GM15510 (cell line): ENCODE results near the gene LRRC52.

Experiments used
- POLR2A ChIP-seq: IDR thresholded peaks from 3 replicates; pipeline ENCODE4 v1.6.1; 2011; ENCODE audit warnings: borderline replicate concordance; ENCODE audit not compliant: insufficient read length; ENCODE audit errors: extremely low read depth

Gene LRRC52

DNA sequence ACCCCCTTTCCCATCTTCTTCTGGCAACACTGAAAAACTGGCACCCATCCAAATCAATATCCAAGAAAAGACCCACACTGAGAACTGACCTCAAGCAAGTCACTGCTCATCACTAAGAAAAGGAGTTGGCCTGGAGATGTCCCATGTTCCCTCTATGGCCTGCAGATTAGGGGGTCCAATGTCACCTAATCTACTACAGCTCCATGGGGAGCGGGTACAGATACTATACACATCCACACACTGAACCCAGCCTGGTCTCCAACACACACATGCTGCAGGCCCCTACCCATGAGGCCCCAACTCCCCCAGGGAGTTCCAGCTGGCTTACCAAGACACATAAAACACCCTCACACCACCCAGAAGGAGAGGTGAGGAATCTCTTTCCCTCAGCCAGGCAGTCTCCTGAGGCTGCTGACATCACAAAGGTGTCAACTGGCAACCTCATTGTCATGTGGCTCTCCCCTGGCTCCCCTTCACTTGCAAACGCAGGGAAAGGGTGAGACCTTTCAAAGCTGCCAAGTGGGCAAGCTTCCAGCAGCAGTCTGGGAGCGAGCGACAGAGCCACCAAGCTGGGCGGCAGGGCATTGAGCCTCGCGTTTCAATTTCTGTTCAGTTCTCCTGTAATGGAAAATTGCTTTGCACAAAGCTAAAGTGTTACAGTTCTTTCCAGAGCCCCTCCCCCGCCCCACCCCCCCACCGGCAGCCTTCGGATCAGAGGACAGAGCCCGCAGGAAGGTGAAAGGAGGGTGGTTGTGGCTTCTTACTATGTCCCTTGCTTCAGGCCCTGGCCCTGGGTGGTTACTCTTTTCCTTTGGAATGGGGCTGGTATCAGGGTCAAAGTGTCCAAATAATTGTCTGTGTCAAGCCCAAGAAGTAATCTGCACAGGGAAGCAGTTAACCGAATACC is at the start of gene LRRC52:
LRRC52 (plus strand) TSS at position 469 of the 907 bp plus-strand sequence; CDS start at position 766, 297 bp downstream.
- no peak for TF ChIP-seq POLR2A

DNA sequence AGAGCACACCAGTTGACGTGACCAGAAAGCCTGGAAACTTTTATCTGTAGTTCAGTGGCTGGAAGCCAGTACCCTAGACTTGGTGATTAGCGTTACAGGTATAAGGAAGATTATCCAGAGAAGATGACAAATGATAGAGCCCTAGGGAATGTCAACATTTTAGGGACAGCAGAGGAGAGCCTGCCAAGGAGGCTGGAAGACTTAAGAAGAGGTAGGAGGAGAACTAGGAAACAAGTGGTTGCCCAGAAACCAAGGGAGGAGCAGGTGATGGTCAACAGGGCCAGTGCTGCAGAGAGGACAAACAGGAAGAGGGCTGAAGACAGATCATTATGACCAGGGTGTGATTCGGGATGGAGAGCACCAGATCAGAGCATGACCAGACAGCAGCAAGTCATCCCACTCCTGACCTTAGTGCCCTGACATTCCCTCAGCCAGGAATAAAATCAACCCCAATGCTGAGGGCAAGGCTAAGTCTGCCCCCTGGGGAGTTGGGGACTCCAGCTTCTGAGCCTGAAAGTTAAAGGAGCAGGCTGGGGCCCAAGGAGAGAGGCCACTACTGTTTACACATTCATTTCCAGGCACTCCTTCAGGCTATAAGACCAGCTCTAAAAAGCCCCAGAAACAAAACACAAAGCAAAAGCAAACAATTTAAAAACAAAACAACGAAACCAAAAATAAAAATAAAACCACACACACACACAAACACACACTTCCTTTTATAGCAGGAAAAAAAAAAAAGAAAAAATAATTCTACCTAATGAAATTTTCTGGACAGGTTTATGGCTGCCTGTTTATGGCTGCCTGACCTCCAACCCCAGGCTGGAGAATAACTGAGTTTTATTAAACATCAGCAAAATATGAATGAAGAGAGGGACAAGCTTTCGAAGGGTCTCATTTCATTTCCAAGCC is 48.6 kb upstream of the LRRC52 start:
- no peak for TF ChIP-seq POLR2A

DNA sequence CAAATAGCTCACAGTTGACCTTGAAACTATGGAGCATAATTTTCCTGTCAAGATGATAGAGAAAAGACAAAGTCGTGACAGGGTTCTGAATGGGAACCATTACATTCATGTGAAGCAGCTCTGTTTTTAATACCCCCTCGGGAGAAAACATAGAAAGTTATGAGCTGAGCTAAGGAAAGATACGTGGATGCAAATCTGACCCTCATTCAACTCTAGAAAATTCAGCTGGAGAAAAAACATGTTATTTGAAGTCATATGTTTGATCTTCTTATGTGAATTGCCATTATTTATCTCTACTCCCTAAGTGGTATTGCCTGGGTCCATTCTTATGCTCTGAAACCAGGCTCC is 48.0 kb upstream of the LRRC52 start:
- no peak for TF ChIP-seq POLR2A

- no peak for TF ChIP-seq POLR2A
These were observed 47.3 kb upstream of the LRRC52 start for GRCh38 chr1:165496501-165496900.

DNA sequence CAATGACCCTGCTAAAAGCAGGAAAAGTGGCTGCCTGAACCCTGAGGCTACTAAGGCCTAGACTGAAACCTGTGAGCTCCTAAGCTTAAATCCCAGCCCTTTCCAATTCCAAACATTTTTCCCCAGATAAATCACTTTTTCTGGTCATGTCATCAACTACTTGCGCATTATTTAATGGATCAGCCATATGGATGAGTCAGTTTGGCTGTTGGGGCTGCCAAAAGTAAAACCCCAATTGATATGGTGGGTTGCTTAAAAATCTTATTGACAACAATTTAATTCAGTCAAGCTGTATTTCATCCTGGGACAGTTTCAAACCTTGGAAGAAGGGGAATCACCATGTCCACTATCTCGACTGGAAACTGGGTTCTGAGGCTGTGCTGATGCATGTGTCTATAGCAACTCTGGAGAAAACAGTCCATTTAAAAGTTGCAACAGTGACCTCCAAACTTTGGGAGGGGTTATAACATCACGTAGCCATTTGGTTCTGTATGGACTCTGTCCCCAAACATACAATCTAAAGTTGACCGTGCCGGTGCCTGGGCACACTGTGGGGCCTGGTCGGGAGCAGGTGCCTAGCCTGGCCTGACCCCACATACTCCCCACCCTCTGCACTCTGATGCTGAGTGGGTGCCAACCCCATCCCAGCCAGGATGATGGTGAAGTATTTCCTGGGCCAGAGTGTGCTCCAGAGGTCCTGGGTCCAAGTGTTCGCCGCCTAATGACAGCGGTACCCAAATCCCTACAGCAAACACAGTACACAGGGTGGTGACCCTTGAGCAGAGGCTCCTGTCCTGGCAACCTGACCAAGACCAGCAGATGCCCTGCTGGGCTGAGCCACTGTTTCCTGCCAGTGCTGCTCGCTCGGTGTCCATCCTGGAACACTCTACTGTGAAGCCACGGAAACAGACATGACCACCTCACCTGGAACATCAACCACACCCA is 46.5 kb upstream of the LRRC52 start:
- TF ChIP-seq POLR2A: no peak

DNA sequence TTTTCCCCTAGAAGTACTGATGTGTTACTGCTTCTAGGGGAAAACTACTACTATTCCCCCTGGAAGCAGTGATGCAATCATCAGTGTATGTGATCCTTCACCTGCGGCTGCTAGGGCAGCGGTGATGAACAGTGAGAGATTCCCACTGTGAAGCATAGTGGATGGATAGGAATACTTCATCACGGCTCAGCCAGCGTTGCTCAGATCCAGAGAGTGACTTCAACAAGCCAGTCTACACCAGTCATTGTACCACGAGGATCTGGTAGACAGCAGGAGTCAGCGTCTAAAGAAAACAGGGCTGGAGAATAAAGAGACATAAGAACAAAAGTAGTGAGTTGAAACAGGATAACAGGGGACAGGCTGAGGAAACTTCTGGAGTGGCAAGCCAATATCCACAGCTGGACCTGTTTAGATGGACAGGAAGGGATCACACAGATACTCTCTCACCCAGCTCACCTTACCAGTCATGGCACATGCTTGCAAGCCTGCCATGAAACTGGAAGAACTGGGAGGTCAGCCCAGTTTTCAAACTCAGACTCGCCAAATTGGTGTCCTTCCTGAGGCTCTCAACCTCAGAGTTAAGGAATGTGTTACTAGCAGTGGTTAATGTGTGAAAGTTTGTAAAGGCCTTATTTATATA is 42.4 kb upstream of the LRRC52 start:
- TF ChIP-seq POLR2A: no peak

- TF ChIP-seq POLR2A: no peak
These were observed 41.8 kb upstream of the LRRC52 start for GRCh38 chr1:165501970-165502348.

- TF ChIP-seq POLR2A: no peak
These were observed 36.2 kb upstream of the LRRC52 start for GRCh38 chr1:165507570-165507969.

DNA sequence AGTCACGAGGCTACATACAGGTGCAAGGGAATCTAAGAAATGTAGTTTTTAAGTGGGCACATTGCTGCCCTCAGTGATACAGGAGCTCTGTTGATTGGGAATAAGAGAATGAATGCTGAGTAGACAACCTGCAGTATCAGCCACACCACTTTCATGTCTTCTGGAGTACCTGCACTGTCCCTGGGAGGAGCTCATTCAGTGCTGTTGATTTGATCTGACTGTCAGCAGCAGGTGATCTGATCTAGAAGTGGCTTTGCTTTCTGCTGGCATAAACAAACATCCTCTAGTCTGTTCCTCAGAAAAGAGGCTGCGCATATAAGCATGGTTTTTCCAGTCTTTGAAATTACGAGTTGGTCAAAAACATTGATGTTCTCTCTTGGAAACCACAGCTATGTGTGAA is 35.5 kb upstream of the LRRC52 start:
- TF ChIP-seq POLR2A: no peak

DNA sequence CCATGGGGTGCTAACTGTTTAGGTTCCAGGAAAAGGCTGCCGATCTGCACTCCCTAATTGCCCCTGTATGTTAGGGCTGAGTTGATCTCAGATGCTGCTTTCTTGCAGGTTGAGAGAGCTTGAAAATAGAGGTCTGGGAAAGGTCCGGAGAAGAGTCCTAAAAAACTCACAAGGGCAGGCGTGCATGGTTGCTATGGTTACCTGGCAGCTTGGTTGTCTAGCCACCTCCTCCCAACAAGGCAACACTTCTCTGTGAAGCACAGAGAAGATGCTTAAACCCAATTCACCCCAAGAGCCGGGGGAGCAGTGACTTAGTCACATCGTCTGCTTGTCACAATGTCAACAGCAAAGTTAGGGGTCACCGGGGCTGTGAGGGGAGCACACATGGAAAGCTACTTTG is 31.0 kb upstream of the LRRC52 start:
- TF ChIP-seq POLR2A: no peak

GRCh38 chr1:165516469-165516868 is 27.3 kb upstream of the LRRC52 start:
- TF ChIP-seq POLR2A: no peak

DNA sequence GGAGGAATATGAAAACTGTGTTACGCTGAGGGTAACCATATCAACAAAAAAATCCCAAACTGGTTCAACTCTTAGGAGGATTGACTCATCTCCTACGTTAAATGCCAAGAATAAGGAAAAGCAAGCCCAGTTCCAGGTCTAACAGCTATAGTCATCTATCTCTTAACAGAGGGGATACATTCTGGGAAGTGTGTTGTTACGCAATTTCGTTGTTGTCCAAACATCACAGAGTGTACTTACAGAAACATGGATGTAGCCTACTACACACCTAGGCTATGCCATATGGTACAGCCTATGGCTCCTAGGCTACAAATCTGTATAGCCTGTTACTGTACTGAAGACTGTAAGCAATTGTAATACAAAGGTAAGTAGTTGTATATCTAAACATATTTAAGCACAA is 23.2 kb upstream of the LRRC52 start:
- no peak for TF ChIP-seq POLR2A

- no peak for TF ChIP-seq POLR2A
These were observed 19.0 kb upstream of the LRRC52 start for GRCh38 chr1:165524639-165525285.
